ENCODE measurements around the gene ARNT2. TPM values are rescaled to one million over a fixed set of nuclear protein-coding genes. Genes with fewer than 3 reads are reported as not detected.

Gene ARNT2
- polyA plus RNA-seq, 1 of the 3 experiments (the other 2 are of a cell fraction): 17.0 TPM

DNA sequence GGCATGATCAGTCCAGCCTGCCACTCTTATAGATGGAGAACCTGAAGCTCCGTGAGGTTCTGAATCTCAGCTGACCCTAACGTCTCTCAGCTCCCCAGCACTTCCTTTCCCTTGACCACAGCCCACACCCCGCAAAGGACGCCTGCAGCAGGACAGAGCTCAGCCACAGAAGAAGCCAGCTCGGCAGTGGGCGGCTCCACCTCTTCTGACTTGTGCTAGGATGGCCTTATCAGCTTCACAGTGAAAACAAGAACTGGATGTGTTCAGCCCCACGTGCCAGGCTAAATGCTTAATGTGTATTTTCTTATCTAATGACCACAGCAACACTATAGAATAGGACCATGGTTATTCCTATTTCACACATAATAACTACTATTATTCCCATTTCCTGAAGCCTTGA is 127.6 kb downstream of the ARNT2 start (continued):
- TF ChIP-seq, protein P1, sequence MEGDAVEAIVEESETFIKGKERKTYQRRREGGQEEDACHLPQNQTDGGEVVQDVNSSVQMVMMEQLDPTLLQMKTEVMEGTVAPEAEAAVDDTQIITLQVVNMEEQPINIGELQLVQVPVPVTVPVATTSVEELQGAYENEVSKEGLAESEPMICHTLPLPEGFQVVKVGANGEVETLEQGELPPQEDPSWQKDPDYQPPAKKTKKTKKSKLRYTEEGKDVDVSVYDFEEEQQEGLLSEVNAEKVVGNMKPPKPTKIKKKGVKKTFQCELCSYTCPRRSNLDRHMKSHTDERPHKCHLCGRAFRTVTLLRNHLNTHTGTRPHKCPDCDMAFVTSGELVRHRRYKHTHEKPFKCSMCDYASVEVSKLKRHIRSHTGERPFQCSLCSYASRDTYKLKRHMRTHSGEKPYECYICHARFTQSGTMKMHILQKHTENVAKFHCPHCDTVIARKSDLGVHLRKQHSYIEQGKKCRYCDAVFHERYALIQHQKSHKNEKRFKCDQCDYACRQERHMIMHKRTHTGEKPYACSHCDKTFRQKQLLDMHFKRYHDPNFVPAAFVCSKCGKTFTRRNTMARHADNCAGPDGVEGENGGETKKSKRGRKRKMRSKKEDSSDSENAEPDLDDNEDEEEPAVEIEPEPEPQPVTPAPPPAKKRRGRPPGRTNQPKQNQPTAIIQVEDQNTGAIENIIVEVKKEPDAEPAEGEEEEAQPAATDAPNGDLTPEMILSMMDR (IDR thresholded peaks at IDR 0.05): no peak
- no peak for TF ChIP-seq FOXJ3 (CRISPR knock-in tag; IDR thresholded peaks at IDR 0.05)

DNA sequence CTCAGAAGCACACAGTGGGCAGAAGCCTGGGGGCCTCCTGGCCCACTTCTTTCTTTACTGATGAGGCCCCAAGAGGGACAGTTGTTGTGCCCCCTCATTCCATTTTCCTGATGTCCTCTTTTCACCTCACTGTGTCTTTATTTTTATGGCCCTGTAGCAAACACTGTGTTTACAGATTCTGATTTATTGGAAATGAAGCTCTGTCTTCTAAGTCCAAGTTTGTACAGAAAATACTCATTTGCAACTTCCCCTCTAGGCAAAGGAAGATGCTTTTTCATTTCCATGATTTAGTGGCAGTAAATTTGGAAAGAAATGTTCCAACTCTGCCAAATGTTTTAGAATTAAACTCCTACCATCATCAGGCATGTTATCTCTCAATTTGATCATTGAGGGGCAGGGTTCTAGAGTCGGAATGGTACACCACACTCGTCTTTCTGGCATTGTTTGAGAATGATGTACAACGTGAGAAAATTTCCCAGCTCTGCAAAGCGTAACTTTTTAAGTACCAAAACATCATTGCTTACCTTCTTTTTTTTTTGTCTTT is 129.7 kb downstream of the ARNT2 start:
- H3K79me2 ChIP-seq (ENCODE audit: insufficient read depth): no peaks in the 10 kb centered on the region
- H3K9ac ChIP-seq: no peak overlapping the region
- H3K9me2 ChIP-seq: no peaks in the 10 kb centered on the region
- H4K20me1 ChIP-seq (ENCODE audit: insufficient read depth): no peaks in the 10 kb centered on the region
- POLR2A ChIA-PET: no interaction called here
- H3K27me3 ChIP-seq (ENCODE audit: insufficient read depth): no peaks in the 10 kb centered on the region
- WGBS (ENCODE audit: low lambda C conversion rate): 82% methylated on average over 4 of the region's 4 CpGs
- H3K36me3 ChIP-seq (replicated peaks in 1 of 2; ENCODE audit: control insufficient read depth in 1 of 2, insufficient read depth in 2 of 2, low read length in 1 of 2): peaks cover 0 to 14% of the 10 kb centered on the region in 2 experiments
- no peak overlapping the region for H3K4me3 ChIP-seq (ENCODE audit: low read depth in 2 of 2, low read length in 1 of 2)
- no peak for DNase-seq
- no peak overlapping the region for H3K27ac ChIP-seq (ENCODE audit: low read depth in 2 of 2, low read length in 1 of 2)
- TF ChIP-seq RAD21 (IDR thresholded peaks at IDR 0.05; ENCODE audit: low read length) (no peak), SMC3 (IDR thresholded peaks at IDR 0.05; ENCODE audit: low read depth, low read length) (no peak), RCOR1 (IDR thresholded peaks at IDR 0.05; ENCODE audit: low read length) (no peak), RFX5 (IDR thresholded peaks at IDR 0.05; ENCODE audit: low read length) (no peak), FOXJ3 (CRISPR knock-in tag; IDR thresholded peaks at IDR 0.05) (no peak), POLR2AphosphoS5 (IDR thresholded peaks at IDR 0.05; ENCODE audit: low read depth, low read length) (no peak), NRF1 (IDR thresholded peaks at IDR 0.05; ENCODE audit: low read depth, low read length) (no peak), RXRA (IDR thresholded peaks at IDR 0.05; ENCODE audit: borderline replicate concordance, low read depth) (no peak), EP300 (IDR thresholded peaks at IDR 0.05; ENCODE audit: borderline replicate concordance in 1 of 2, low read depth in 1 of 2, low read length in 1 of 2) (no peak), EZH2phosphoT487 (IDR thresholded peaks at IDR 0.05; ENCODE audit: borderline replicate concordance, low read depth) (no peak), ELF1 (IDR thresholded peaks at IDR 0.05) (no peak), YY1 (IDR thresholded peaks at IDR 0.05; ENCODE audit: low read depth) (no peak), GABPA (IDR thresholded peaks at IDR 0.05; ENCODE audit: low read depth) (no peak), SIN3A (IDR thresholded peaks at IDR 0.05; ENCODE audit: borderline replicate concordance, low read depth, low read length) (no peak), GATA2 (CRISPR knock-in tag; IDR thresholded peaks at IDR 0.05) (no peak)
- TF ChIP-seq, protein P2, sequence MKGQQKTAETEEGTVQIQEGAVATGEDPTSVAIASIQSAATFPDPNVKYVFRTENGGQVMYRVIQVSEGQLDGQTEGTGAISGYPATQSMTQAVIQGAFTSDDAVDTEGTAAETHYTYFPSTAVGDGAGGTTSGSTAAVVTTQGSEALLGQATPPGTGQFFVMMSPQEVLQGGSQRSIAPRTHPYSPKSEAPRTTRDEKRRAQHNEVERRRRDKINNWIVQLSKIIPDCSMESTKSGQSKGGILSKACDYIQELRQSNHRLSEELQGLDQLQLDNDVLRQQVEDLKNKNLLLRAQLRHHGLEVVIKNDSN (IDR thresholded peaks at IDR 0.05; ENCODE audit: borderline replicate concordance, low read depth): no peak
- TF ChIP-seq, protein P3, sequence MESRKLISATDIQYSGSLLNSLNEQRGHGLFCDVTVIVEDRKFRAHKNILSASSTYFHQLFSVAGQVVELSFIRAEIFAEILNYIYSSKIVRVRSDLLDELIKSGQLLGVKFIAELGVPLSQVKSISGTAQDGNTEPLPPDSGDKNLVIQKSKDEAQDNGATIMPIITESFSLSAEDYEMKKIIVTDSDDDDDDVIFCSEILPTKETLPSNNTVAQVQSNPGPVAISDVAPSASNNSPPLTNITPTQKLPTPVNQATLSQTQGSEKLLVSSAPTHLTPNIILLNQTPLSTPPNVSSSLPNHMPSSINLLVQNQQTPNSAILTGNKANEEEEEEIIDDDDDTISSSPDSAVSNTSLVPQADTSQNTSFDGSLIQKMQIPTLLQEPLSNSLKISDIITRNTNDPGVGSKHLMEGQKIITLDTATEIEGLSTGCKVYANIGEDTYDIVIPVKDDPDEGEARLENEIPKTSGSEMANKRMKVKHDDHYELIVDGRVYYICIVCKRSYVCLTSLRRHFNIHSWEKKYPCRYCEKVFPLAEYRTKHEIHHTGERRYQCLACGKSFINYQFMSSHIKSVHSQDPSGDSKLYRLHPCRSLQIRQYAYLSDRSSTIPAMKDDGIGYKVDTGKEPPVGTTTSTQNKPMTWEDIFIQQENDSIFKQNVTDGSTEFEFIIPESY (IDR thresholded peaks at IDR 0.05; ENCODE audit: borderline replicate concordance, low read depth): no peak
- TF ChIP-seq, protein P4, sequence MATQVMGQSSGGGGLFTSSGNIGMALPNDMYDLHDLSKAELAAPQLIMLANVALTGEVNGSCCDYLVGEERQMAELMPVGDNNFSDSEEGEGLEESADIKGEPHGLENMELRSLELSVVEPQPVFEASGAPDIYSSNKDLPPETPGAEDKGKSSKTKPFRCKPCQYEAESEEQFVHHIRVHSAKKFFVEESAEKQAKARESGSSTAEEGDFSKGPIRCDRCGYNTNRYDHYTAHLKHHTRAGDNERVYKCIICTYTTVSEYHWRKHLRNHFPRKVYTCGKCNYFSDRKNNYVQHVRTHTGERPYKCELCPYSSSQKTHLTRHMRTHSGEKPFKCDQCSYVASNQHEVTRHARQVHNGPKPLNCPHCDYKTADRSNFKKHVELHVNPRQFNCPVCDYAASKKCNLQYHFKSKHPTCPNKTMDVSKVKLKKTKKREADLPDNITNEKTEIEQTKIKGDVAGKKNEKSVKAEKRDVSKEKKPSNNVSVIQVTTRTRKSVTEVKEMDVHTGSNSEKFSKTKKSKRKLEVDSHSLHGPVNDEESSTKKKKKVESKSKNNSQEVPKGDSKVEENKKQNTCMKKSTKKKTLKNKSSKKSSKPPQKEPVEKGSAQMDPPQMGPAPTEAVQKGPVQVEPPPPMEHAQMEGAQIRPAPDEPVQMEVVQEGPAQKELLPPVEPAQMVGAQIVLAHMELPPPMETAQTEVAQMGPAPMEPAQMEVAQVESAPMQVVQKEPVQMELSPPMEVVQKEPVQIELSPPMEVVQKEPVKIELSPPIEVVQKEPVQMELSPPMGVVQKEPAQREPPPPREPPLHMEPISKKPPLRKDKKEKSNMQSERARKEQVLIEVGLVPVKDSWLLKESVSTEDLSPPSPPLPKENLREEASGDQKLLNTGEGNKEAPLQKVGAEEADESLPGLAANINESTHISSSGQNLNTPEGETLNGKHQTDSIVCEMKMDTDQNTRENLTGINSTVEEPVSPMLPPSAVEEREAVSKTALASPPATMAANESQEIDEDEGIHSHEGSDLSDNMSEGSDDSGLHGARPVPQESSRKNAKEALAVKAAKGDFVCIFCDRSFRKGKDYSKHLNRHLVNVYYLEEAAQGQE (IDR thresholded peaks at IDR 0.05; ENCODE audit: low read depth, low read length): no peak
- TF ChIP-seq, protein P5, sequence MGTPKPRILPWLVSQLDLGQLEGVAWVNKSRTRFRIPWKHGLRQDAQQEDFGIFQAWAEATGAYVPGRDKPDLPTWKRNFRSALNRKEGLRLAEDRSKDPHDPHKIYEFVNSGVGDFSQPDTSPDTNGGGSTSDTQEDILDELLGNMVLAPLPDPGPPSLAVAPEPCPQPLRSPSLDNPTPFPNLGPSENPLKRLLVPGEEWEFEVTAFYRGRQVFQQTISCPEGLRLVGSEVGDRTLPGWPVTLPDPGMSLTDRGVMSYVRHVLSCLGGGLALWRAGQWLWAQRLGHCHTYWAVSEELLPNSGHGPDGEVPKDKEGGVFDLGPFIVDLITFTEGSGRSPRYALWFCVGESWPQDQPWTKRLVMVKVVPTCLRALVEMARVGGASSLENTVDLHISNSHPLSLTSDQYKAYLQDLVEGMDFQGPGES (IDR thresholded peaks at IDR 0.05; ENCODE audit: low read depth, low read length): no peak
- TF ChIP-seq, protein P6, sequence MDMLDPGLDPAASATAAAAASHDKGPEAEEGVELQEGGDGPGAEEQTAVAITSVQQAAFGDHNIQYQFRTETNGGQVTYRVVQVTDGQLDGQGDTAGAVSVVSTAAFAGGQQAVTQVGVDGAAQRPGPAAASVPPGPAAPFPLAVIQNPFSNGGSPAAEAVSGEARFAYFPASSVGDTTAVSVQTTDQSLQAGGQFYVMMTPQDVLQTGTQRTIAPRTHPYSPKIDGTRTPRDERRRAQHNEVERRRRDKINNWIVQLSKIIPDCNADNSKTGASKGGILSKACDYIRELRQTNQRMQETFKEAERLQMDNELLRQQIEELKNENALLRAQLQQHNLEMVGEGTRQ (IDR thresholded peaks at IDR 0.05; ENCODE audit: borderline replicate concordance, low read depth, low read length): no peak
- no peaks in the 10 kb centered on the region for H3K9me3 ChIP-seq
- no peaks in the 10 kb centered on the region for H3F3A ChIP-seq (replicated peaks; ENCODE audit: insufficient read depth)
- H3K4me2 ChIP-seq: no peak overlapping the region
- CTCF ChIA-PET: interaction anchor here (0.6 to 1.6 kb wide), 5 partner anchors 34 to 245 kb away, joined by 3 to 8 read pairs (median 3); partner anchors contain the start of gene CEMIP
- H3K4me1 ChIP-seq (ENCODE audit: control insufficient read depth in 1 of 2, insufficient read depth in 2 of 2, low read depth in 1 of 2, low read length in 1 of 2): no peaks in the 10 kb centered on the region
- no peak overlapping the region for H2AFZ ChIP-seq (ENCODE audit: low read depth)
